NCI-H1436 (cell line): ENCODE results near the gene DNAH1.
A peak's percentile ranks its signal among the peaks of the same experiment; 100 is the strongest.

Experiments used
- DNase-seq: peaks from one replicate; lab custom pipeline; 2025; lab: John Stamatoyannopoulos, UW

The DNAH1 gene

GRCh38 chr3:52311576-52312119 is 4.5 kb upstream of the DNAH1 start:
- peak; percentile 34 for DNase-seq

GRCh38 chr3:52313188-52313773 is 2.8 kb upstream of the DNAH1 start:
- no peak for DNase-seq

GRCh38 chr3:52313774-52314188 is 2.3 kb upstream of the DNAH1 start:
- DNase-seq, result no peak

- no peak for DNase-seq
Measured at GRCh38 chr3:52314489-52314888, 1.6 kb upstream of the DNAH1 start.

GRCh38 chr3:52315006-52315405 is 1.1 kb upstream of the DNAH1 start:
- DNase-seq, result no peak

- peak; percentile 74 for DNase-seq
Measured at GRCh38 chr3:52317208-52318000, 1.3 kb downstream of the DNAH1 start.

GRCh38 chr3:52318186-52318816 is 2.2 kb downstream of the DNAH1 start:
- no peak for DNase-seq

- no peak for DNase-seq
Measured at GRCh38 chr3:52319921-52320595, 3.9 kb downstream of the DNAH1 start.

- no peak for DNase-seq
Measured at GRCh38 chr3:52321481-52321880, 5.4 kb downstream of the DNAH1 start.

GRCh38 chr3:52322466-52322865 is 6.3 kb downstream of the DNAH1 start:
- DNase-seq, result no peak

- DNase-seq, result no peak
Measured at GRCh38 chr3:52323526-52324295, 7.6 kb downstream of the DNAH1 start.

- no peak for DNase-seq
Measured at GRCh38 chr3:52324676-52325075, 8.6 kb downstream of the DNAH1 start.

- DNase-seq, result no peak
Measured at GRCh38 chr3:52325686-52326085, 9.6 kb downstream of the DNAH1 start.

GRCh38 chr3:52326976-52327375 is 10.9 kb downstream of the DNAH1 start:
- DNase-seq, result no peak

GRCh38 chr3:52327486-52328290 is 11.6 kb downstream of the DNAH1 start:
- no peak for DNase-seq

- no peak for DNase-seq
Measured at GRCh38 chr3:52328536-52329080, 12.5 kb downstream of the DNAH1 start.

- no peak for DNase-seq
Measured at GRCh38 chr3:52330194-52330805, 14.2 kb downstream of the DNAH1 start.

- DNase-seq, result no peak
Measured at GRCh38 chr3:52331091-52331490, 15.0 kb downstream of the DNAH1 start.

- no peak for DNase-seq
Measured at GRCh38 chr3:52331906-52332305, 15.8 kb downstream of the DNAH1 start.
